ENCODE data around the gene FRRS1L. TPM values are rescaled to one million over a fixed set of nuclear protein-coding genes. Genes with fewer than 3 reads are reported as not detected.

The FRRS1L gene
- total and polyA plus RNA-seq, 2 donors (not counting 1 experiment from before 2014, with no cell fraction given), result 0.08 to 0.17 TPM

GRCh38 chr9:109095321-109095720, 71.7 kb downstream of the FRRS1L start:
- H3K79me2 ChIP-seq (ENCODE audit: control insufficient read depth, insufficient read depth, low read length), result peaks cover 54% of the 10 kb centered on the region

DNA sequence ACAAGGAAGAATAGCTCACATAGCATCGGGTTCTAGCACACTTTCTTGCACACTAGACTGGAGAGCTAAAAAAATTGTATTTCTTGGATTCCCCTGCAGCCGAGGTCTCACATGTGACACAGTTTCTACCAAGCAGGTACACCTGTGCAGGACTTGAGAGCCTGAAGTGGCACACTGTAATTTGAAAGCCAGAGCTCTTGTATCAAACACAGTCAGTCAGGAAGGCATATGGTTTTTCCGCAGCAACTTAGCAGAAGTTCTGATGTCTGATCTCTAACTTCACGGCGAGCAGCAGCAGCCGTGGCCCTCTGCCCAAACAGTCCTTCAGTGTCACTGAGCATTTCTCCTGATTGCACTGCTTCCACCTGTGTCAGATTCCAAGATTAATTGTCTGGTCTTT, 72.8 kb downstream of the FRRS1L start:
- Histone ChIP-seq H3K4me1 (ENCODE audit: control insufficient read depth, extremely low read depth, insufficient read depth, low read length) (peaks cover 10% of the 10 kb centered on the region), H3K27ac (ENCODE audit: insufficient read depth, low read length) (no peak overlapping the region), H3K9ac (ENCODE audit: insufficient read depth, low read length) (no peak overlapping the region), H3K36me3 (ENCODE audit: control insufficient read depth, insufficient read depth, low read length) (peaks cover 6% of the 10 kb centered on the region), H3K4me2 (ENCODE audit: extremely low read depth, insufficient read depth, low read length) (no peak overlapping the region), H2AFZ (ENCODE audit: low read length) (no peak overlapping the region), H4K20me1 (ENCODE audit: control insufficient read depth, extremely low read depth, insufficient read depth, low read length) (no peaks in the 10 kb centered on the region), H3K79me2 (ENCODE audit: control insufficient read depth, insufficient read depth, low read length) (peaks cover 45% of the 10 kb centered on the region), H3K27me3 (ENCODE audit: control insufficient read depth, insufficient read depth, low read length) (no peaks in the 10 kb centered on the region), H3K9me3 (ENCODE audit: control insufficient read depth, insufficient read depth, low read depth, low read length) (no peaks in the 10 kb centered on the region), H3K4me3 (replicated peaks in 1 of 4; ENCODE audit: control extremely low read depth in 1 of 4, insufficient read depth in 1 of 4, low read depth in 3 of 4, low read length in 4 of 4) (no peak overlapping the region)
- no peak for TF ChIP-seq EZH2 (IDR thresholded peaks at IDR 0.05; ENCODE audit: low read length, missing control alignments)
- TF ChIP-seq, protein P1, sequence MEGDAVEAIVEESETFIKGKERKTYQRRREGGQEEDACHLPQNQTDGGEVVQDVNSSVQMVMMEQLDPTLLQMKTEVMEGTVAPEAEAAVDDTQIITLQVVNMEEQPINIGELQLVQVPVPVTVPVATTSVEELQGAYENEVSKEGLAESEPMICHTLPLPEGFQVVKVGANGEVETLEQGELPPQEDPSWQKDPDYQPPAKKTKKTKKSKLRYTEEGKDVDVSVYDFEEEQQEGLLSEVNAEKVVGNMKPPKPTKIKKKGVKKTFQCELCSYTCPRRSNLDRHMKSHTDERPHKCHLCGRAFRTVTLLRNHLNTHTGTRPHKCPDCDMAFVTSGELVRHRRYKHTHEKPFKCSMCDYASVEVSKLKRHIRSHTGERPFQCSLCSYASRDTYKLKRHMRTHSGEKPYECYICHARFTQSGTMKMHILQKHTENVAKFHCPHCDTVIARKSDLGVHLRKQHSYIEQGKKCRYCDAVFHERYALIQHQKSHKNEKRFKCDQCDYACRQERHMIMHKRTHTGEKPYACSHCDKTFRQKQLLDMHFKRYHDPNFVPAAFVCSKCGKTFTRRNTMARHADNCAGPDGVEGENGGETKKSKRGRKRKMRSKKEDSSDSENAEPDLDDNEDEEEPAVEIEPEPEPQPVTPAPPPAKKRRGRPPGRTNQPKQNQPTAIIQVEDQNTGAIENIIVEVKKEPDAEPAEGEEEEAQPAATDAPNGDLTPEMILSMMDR (conservative IDR thresholded peaks at IDR 0.05 in 1 of 2, IDR thresholded peaks at IDR 0.05 in 1 of 2; ENCODE audit: low read depth in 1 of 2, low read length in 2 of 2), result no peak
- no peak for DNase-seq (ENCODE audit: low read depth in 2 of 2)

More at GRCh38 chr9:109095321-109095720, 71.7 kb downstream of the FRRS1L start:
- Histone ChIP-seq H3K4me2 (ENCODE audit: extremely low read depth, insufficient read depth, low read length) (no peak overlapping the region), H3K9ac (ENCODE audit: insufficient read depth, low read length) (no peak overlapping the region), H4K20me1 (ENCODE audit: control insufficient read depth, extremely low read depth, insufficient read depth, low read length) (no peaks in the 10 kb centered on the region), H2AFZ (ENCODE audit: low read length) (no peak overlapping the region), H3K9me3 (ENCODE audit: control insufficient read depth, insufficient read depth, low read depth, low read length) (no peaks in the 10 kb centered on the region), H3K4me3 (replicated peaks in 1 of 4; ENCODE audit: control extremely low read depth in 1 of 4, insufficient read depth in 1 of 4, low read depth in 3 of 4, low read length in 4 of 4) (no peak overlapping the region), H3K36me3 (ENCODE audit: control insufficient read depth, insufficient read depth, low read length) (peaks cover 5% of the 10 kb centered on the region), H3K4me1 (ENCODE audit: control insufficient read depth, extremely low read depth, insufficient read depth, low read length) (peaks cover 10% of the 10 kb centered on the region), H3K27me3 (ENCODE audit: control insufficient read depth, insufficient read depth, low read length) (no peaks in the 10 kb centered on the region), H3K27ac (ENCODE audit: insufficient read depth, low read length) (no peak overlapping the region)
- no peak for DNase-seq (ENCODE audit: low read depth in 2 of 2)
- no peak for TF ChIP-seq EZH2 (IDR thresholded peaks at IDR 0.05; ENCODE audit: low read length, missing control alignments)
- TF ChIP-seq, protein P1 (conservative IDR thresholded peaks at IDR 0.05 in 1 of 2, IDR thresholded peaks at IDR 0.05 in 1 of 2; ENCODE audit: low read depth in 1 of 2, low read length in 2 of 2), result no peak

DNA sequence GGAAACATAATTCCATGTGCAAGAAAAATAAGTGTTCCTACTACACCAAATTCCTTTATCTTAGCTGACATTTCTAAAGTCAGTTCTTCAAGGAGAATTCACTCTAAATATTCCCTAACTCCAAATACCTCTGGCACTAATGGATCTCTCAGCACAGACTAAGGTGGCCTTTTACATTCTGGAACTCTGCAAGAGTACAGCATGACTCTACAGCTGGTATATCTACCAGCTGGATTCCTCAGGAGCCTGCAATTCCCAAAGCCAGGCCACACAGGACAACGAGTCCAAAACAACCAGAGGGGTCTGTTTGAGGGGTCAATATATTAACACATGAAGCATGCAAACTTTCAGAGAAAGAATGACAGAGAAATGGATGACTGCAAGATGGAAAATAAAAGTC, 74.5 kb downstream of the FRRS1L start:
- no peaks in the 10 kb centered on the region for H3K9me3 ChIP-seq (ENCODE audit: control insufficient read depth, insufficient read depth, low read depth, low read length)
- H3K4me2 ChIP-seq (ENCODE audit: extremely low read depth, insufficient read depth, low read length), result no peak overlapping the region
- no peak overlapping the region for H2AFZ ChIP-seq (ENCODE audit: low read length)
- no peak for DNase-seq (ENCODE audit: low read depth in 2 of 2)
- TF ChIP-seq EZH2 (IDR thresholded peaks at IDR 0.05; ENCODE audit: low read length, missing control alignments), result no peak
- TF ChIP-seq, protein P1 (conservative IDR thresholded peaks at IDR 0.05 in 1 of 2, IDR thresholded peaks at IDR 0.05 in 1 of 2; ENCODE audit: low read depth in 1 of 2, low read length in 2 of 2), result no peak
- H3K79me2 ChIP-seq (ENCODE audit: control insufficient read depth, insufficient read depth, low read length), result peaks cover 38% of the 10 kb centered on the region
- H3K27me3 ChIP-seq (ENCODE audit: control insufficient read depth, insufficient read depth, low read length), result no peaks in the 10 kb centered on the region
- no peak overlapping the region for H3K4me3 ChIP-seq (replicated peaks in 1 of 4; ENCODE audit: control extremely low read depth in 1 of 4, insufficient read depth in 1 of 4, low read depth in 3 of 4, low read length in 4 of 4)
- H3K36me3 ChIP-seq (ENCODE audit: control insufficient read depth, insufficient read depth, low read length), result peaks cover 11% of the 10 kb centered on the region
- no peak overlapping the region for H3K9ac ChIP-seq (ENCODE audit: insufficient read depth, low read length)
- no peaks in the 10 kb centered on the region for H3K4me1 ChIP-seq (ENCODE audit: control insufficient read depth, extremely low read depth, insufficient read depth, low read length)
- no peaks in the 10 kb centered on the region for H4K20me1 ChIP-seq (ENCODE audit: control insufficient read depth, extremely low read depth, insufficient read depth, low read length)
- H3K27ac ChIP-seq (ENCODE audit: insufficient read depth, low read length), result no peak overlapping the region
